ENCODE results near the gene TMEM140.

DNA sequence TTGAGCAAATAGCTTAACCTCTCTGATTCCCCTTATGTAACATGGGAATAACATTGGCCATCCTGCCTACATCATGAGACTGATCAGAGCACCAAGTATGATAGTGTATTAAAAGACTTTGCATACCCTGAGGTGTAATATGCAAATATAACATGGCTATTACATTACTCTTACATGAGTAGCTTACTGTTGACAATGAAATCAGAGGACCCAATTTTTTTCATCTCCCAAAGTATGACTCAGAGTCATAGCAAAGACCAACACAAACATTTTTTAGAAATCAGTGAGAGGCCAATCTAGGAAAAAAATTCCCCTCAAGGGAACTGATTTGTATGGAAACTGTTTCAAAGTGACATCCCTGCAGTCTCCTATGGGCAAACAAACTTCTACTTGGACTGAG lies 47.0 kb upstream of the TMEM140 start:
- TF ChIP-seq SREBF1 (IDR thresholded peaks at IDR 0.05; ENCODE audit: borderline replicate concordance, low read depth, low read length) (no peak), BCOR (IDR thresholded peaks at IDR 0.05) (no peak), FOXK2 (conservative IDR thresholded peaks at IDR 0.05 in 1 of 2, IDR thresholded peaks at IDR 0.05 in 1 of 2; ENCODE audit: low read depth in 2 of 2) (no peak), ZNF354B (CRISPR knock-in tag; IDR thresholded peaks at IDR 0.05) (no peak), ELF4 (CRISPR knock-in tag; IDR thresholded peaks at IDR 0.05) (no peak), CTCF (IDR thresholded peaks at IDR 0.05 in 2 of 3, conservative IDR thresholded peaks at IDR 0.05 in 1 of 3; ENCODE audit: insufficient read depth in 2 of 3, low read depth in 1 of 3, low read length in 3 of 3) (no peak), SMAD4 (CRISPR knock-in tag; conservative IDR thresholded peaks at IDR 0.05) (no peak), ZFX (CRISPR knock-in tag; IDR thresholded peaks at IDR 0.05) (no peak), ZBTB33 (CRISPR knock-in tag; IDR thresholded peaks at IDR 0.05) (no peak), EZH2 (IDR thresholded peaks at IDR 0.05; ENCODE audit: borderline replicate concordance, low read depth, low read length) (no peak), MXI1 (IDR thresholded peaks at IDR 0.05; ENCODE audit: low read depth, low read length) (no peak)
- TF ChIP-seq, protein P1, sequence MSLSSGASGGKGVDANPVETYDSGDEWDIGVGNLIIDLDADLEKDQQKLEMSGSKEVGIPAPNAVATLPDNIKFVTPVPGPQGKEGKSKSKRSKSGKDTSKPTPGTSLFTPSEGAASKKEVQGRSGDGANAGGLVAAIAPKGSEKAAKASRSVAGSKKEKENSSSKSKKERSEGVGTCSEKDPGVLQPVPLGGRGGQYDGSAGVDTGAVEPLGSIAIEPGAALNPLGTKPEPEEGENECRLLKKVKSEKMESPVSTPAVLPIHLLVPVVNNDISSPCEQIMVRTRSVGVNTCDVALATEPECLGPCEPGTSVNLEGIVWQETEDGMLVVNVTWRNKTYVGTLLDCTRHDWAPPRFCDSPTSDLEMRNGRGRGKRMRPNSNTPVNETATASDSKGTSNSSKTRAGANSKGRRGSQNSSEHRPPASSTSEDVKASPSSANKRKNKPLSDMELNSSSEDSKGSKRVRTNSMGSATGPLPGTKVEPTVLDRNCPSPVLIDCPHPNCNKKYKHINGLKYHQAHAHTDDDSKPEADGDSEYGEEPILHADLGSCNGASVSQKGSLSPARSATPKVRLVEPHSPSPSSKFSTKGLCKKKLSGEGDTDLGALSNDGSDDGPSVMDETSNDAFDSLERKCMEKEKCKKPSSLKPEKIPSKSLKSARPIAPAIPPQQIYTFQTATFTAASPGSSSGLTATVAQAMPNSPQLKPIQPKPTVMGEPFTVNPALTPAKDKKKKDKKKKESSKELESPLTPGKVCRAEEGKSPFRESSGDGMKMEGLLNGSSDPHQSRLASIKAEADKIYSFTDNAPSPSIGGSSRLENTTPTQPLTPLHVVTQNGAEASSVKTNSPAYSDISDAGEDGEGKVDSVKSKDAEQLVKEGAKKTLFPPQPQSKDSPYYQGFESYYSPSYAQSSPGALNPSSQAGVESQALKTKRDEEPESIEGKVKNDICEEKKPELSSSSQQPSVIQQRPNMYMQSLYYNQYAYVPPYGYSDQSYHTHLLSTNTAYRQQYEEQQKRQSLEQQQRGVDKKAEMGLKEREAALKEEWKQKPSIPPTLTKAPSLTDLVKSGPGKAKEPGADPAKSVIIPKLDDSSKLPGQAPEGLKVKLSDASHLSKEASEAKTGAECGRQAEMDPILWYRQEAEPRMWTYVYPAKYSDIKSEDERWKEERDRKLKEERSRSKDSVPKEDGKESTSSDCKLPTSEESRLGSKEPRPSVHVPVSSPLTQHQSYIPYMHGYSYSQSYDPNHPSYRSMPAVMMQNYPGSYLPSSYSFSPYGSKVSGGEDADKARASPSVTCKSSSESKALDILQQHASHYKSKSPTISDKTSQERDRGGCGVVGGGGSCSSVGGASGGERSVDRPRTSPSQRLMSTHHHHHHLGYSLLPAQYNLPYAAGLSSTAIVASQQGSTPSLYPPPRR (CRISPR knock-in tag; IDR thresholded peaks at IDR 0.05; ENCODE audit: borderline replicate concordance) = no peak
- TF ChIP-seq, protein P2, sequence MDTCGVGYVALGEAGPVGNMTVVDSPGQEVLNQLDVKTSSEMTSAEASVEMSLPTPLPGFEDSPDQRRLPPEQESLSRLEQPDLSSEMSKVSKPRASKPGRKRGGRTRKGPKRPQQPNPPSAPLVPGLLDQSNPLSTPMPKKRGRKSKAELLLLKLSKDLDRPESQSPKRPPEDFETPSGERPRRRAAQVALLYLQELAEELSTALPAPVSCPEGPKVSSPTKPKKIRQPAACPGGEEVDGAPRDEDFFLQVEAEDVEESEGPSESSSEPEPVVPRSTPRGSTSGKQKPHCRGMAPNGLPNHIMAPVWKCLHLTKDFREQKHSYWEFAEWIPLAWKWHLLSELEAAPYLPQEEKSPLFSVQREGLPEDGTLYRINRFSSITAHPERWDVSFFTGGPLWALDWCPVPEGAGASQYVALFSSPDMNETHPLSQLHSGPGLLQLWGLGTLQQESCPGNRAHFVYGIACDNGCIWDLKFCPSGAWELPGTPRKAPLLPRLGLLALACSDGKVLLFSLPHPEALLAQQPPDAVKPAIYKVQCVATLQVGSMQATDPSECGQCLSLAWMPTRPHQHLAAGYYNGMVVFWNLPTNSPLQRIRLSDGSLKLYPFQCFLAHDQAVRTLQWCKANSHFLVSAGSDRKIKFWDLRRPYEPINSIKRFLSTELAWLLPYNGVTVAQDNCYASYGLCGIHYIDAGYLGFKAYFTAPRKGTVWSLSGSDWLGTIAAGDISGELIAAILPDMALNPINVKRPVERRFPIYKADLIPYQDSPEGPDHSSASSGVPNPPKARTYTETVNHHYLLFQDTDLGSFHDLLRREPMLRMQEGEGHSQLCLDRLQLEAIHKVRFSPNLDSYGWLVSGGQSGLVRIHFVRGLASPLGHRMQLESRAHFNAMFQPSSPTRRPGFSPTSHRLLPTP (IDR thresholded peaks at IDR 0.05; ENCODE audit: borderline replicate concordance, extremely low read depth, insufficient read length) = no peak

Measured in K562 (cell line).